Measurements from ENCODE around the gene PPP1CA.

The PPP1CA gene
- total RNA-seq, result 61.3 to 97.2 (median 75.9) reads per million in 4 donors

DNA sequence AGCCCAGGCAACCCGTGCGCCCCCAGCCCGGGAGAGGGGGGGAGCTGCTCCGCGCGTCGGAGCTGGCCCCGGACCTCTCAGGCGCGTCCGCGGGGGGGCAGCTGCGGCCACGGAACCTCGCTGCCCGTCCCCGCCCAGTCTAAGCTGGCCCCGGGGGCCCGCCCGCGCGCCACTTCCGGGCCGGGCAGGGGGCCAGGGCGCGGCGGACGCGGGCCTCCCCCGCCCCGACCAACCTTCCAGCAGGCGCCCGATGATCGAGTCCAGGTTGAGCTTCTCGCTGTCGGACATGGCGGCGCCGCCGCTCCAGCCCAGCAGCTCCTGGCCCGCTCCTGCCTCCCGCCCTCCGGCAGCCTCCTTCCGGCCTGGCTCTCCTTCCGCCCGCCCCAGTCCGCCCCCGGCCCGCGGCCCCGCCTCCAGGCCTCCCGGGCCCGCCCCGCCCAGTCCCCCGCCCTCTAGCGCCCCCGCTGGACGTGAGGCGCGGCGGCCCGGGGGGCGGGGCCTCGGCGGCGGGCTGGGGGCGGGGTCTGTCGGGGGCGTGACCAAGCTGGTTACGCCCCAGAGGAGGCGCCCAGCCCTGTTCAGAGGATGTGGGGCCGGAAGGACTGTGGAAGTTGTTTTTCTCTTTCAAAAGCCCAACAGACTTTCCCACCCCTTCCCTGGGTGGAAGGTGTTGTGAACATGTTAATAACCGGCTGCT lies at the start of gene PPP1CA:
Gene PPP1CA, minus strand, starts transcription at position 364 of the 697 bp plus-strand sequence. Its CDS starts 76 bp downstream, at position 288.
- DNase-seq, result peak; percentile 86 to 94 (median 88)

- no peak for DNase-seq
Observed at GRCh38 chr11:67450796-67451657, 49.4 kb upstream of the PPP1CA start.

- DNase-seq, result no peak
Observed at GRCh38 chr11:67449116-67449844, 47.6 kb upstream of the PPP1CA start.

DNA sequence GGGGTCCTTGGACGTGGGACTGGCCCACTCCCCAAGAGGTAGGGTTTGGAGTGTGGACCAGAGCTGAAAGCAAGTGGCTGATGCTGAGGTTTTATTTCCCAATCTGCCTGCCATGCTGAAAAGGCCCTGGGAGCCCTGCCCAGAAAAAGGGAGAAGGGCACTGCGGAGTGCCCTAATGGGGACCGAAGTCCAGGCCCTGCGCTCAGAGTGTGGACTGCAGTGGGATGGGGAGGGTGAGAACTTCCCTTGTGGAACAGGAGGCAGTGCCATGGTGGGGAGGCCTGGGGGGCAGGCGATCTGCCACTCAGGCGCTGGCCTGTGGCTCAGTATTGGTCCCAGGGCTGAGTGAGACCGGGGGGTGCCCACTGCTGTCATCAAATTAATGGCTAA lies 46.6 kb upstream of the PPP1CA start:
- DNase-seq, result no peak

DNA sequence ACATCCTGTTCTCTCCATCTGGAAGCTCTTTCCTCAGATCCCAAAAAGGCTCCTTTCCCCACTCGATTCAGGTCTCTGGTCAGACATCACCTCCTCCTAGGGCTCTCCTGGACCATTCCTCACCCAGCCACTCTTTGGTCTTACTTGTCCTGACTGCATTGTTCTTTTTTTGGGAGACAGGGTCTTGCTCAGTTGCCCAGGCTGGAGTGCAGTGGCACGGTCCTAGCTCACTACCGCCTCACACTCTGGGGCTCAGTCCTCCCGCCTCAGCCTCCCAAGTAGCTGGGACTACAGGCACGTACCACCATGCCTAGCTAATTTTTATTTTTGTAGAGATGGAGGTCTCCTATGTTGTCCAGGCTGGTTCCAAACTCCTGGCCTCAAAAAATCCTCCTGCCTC lies 43.9 kb upstream of the PPP1CA start:
- no peak for DNase-seq

DNA sequence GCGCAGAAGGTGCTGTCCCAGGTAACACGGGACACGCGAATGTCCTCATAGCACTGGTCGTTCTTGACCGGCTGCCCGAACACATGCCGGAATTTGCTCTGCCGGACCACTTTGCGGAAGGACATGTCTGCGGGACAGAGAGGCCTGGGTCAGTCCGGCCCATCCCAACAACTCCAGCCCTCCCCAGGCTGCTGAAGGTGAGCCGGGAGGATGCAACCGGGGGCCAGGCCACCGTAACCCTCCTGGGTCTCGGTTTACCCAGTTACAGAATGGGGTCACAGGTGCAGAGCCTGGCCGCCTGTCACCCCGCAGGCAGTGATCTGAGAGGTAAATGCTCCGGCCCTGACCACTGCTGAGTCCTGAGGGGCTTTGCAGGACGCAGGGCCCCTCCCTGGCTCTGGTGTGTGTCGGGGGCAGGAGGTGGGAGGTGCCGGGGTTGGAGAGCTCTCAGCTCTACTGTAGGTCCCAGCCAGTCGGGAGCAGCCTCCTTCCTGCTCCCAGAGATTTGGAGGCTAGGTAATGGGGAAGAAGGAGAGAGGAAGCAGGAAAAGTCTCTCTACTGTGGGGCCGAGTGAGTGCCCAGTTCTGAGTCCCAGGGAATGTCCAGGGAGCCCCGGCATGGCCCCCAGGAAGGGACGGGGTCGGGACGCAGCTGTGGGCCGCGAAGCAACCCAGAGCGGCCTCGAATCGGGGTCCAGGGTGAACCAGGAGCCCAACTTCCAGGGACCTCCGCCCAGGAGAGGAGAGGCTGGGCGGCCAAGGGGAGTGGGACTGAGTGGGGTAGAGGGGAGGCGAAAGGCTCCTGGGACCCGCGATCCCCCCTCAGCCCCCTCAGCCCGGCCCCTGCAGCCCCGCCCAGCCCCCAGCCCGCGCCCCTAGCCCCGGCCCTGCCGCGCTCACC lies 41.1 kb upstream of the PPP1CA start:
- no peak for DNase-seq

GRCh38 chr11:67441731-67442351 lies 40.2 kb upstream of the PPP1CA start:
- no peak for DNase-seq

GRCh38 chr11:67441098-67441563 lies 39.5 kb upstream of the PPP1CA start:
- no peak for DNase-seq

DNA sequence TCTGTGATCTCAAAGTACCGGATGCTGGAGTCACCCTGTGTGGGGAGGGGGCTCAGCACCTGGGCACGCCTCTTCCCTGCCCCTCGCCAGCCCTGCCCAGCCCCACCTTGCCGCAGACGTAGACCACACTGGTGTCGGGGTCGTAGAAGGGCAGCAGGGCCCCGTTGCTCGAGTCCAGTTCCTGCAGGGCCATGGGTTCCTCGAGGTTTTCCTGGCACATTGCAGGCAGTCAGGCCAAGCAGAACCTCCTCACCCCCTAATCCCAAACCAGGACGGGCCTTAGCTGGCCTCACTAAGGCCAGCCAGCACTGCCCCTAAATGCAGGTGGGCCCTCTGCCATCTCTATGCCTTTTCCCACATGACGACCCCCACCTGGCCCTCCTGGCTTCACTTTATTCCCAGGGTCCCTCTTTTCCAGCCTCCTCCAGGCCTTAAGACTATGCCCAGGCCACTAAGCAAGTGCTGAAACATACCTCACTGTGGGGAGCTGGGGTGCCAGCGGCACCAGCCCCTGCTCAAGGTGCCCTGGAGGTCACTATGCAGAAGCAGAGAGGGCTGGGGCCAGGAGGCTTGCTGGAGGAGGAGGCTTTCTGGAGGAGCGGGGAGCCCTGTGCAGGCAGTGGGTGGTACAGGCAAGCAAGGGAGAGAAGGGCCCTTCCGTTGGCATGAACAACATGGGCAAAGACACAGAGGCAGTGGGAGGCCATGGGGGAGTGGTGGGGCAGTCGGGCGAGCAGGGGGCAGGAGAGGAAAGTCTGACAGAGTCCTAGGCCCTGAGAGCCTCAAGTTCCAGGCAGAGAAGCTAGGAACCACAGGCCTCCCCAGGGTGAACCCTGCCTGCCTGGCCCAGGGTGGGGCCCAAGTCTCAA lies 38.8 kb upstream of the PPP1CA start:
- DNase-seq, result no peak

DNA sequence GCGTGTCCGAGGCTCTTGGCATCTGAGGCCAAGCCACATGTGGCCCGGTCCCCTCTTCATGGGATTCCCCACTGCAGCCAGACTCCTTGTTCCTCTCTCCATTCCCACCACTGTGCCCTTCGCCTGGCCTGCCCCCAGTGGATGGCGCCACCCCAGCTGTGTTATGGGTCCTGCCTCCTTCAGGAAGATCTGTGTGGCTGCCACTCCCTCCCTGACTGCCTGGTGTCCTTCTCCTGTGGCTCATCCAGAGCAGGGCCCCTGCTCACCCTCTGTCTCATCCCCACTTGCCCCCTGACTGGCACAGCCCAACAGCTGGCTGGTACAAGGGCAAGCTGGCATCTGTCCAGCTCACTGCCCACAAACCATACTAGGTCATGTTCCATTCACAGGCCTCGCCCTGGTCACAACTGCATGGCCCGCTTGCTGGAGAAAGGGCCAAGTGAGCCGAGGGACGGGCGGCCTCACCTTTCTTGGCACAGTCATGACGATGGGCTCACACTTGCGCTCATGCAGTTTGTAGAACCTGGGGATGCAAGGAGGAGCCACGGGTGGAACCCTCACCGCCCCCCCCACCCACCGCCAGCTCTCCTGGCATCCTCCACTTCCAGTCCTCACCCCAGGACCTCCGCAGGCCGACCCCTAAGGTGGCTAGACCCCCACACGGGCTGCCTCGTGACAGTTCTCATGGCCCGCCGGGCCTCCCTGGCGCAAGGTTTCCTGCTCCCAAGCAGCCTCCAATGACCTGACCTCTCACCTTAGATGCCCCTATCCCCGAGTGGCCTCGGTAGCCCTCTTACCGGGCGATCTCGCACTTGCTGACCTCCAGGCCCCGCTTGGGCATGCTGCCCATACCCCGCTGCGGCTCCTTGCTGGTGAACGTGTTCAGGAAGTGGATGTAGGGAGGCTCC lies 37.9 kb upstream of the PPP1CA start:
- DNase-seq, result no peak

- DNase-seq, result peak; percentile 63 to 85 (median 75)
Observed at GRCh38 chr11:67438158-67438902, 36.7 kb upstream of the PPP1CA start.

- no peak for DNase-seq
Observed at GRCh38 chr11:67437809-67438157, 36.1 kb upstream of the PPP1CA start.

DNA sequence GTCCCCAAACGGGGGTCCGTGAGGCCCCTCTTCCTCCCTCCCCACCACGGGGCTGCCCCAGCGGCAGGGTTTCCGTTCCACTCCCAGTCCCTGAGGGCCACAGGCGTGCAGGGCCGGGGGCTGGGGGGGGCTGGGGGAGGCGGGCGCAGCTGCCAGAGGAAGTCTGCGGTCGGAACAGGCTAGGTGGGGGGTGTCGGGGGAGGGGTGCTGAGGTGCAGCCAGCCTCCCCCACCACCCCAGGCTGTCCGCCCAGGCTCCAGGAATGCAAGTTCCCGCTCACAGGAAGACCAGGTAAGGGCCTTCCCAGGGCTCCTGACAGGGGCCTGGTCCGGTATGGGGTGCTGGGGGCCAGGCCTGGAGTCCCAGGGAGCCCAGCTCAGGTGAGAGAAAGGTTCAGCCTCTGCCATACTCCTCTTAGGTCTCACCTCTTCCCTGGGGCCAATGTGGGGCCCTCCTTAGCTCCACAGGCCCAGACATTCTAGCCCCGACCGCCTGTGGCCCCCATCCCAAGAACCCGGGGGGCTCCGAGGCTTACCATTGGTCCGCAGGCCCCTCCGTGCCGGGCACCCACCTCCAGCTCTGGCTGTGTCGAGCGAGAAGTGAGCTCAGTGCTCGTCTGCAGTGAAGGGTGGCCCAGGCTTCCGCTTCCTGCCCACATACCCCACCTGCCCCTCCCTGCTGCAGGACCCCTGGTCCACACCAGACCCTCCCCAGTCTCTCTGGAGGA lies 35.6 kb upstream of the PPP1CA start, which contains the start of gene PTPRCAP:
Gene PTPRCAP, minus strand, starts transcription at position 601 of the 727 bp plus-strand sequence. Its CDS starts 63 bp downstream, at position 538.
- peak; percentile 62 to 84 (median 71) for DNase-seq

- peak in 3 of 5 donors; percentile 47 to 84 (median 50) for DNase-seq
Observed at GRCh38 chr11:67436459-67437081, 34.9 kb upstream of the PPP1CA start.

DNA sequence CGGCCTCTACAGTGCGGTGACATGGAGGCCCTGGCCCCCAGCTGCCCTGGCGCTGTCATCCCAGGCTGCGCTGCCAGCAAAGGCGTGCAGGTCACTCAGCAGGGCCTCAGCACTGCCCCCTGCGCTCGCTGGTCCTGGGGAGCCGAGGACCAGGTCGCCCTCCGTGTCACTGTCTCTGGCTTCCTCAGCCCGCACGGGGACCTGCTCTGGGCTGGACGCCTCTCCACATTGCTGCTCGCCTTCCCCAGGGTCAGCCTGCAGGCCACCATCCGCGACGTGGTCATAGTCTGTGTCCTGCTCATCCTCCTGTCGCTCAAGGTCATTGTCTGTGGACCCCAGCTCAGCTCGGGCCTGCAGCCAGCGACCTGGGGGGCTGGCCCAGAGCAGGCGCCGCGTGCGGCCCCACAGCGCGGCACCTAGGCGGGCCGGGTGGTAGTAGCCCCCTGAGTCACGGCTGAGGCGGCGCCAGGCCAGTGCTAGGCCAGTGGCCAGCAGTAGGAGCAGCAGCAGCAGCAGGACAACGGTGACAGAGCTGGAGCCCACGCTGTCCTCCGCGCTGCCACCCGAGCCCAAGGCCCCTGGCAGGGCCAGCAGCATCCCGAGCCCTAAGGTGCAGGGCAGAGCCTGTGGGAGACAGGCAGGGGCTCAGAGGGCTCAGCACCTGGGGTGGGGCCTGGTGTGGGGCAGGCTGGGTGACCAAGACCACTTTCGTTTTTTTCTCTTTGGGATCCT lies 34.2 kb upstream of the PPP1CA start:
- DNase-seq, result no peak

DNA sequence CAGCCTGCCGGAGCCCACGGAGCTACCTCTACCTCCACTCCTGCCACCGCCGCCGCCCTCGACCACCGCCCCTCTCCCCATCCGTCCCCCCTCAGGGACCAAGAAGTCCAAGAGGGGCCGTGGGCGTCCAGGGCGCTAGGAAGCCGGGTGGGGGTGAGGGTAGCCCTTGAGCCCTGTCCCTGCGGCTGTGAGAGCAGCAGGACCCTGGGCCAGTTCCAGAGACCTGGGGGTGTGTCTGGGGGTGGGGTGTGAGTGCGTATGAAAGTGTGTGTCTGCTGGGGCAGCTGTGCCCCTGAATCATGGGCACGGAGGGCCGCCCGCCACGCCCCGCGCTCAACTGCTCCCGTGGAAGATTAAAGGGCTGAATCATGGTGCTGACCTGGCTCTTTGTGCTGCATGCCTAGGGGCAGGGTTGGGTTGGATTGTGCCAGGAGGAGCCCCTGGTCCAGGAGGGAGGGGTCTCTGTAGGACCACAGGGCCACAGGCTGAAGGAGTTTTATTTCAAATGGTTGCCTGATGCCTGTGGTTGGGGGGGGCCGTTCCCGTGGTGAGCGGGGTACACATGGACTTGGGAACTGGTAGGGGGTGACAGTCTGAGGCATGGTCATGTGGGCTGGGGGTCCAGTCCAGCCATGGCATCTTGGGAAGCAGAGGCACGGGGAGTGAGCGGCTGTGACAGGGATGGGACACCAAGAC lies 33.5 kb upstream of the PPP1CA start:
- DNase-seq, result no peak
